Measurements from ENCODE around the gene KIF5A.
"Not testable (repeated sequence)": the region's sequence is repeated elsewhere in the genome, so short reads cannot be mapped to it uniquely, and the experiment has no call there.

The KIF5A gene

GRCh38 chr12:57517187-57517586 lies 32.7 kb upstream of the KIF5A start:
- peaks cover 26% of the 10 kb centered on the region for H3K4me1 ChIP-seq (ENCODE audit: low read length)
- no peak overlapping the region for H3K27ac ChIP-seq (ENCODE audit: low read length)

GRCh38 chr12:57517718-57518117 lies 32.1 kb upstream of the KIF5A start:
- not testable (repeated sequence) for H3K9ac ChIP-seq (ENCODE audit: low read length); H3K4me2 ChIP-seq (ENCODE audit: low read length); H2AFZ ChIP-seq (ENCODE audit: low read depth, low read length); H3K27ac ChIP-seq (ENCODE audit: low read length); H3K27me3 ChIP-seq (ENCODE audit: low read depth, low read length); H3K9me3 ChIP-seq (ENCODE audit: insufficient read depth, low read length); H3K4me3 ChIP-seq (ENCODE audit: low read length)
- H4K20me1 ChIP-seq (ENCODE audit: insufficient read depth, low read length): peaks cover 25% of the 10 kb centered on the region
- peaks cover 26% of the 10 kb centered on the region for H3K4me1 ChIP-seq (ENCODE audit: low read length)
- peaks cover 55% of the 10 kb centered on the region for H3K36me3 ChIP-seq (replicated peaks; ENCODE audit: low read depth, low read length)
- H3K79me2 ChIP-seq (ENCODE audit: low read length): peaks cover 25% of the 10 kb centered on the region

More at GRCh38 chr12:57517187-57517586, 32.7 kb upstream of the KIF5A start:
- Histone ChIP-seq H3K4me2 (ENCODE audit: low read length) (no peak overlapping the region), H3K36me3 (replicated peaks; ENCODE audit: low read depth, low read length) (peaks cover 59% of the 10 kb centered on the region), H3K27me3 (ENCODE audit: low read depth, low read length) (no peaks in the 10 kb centered on the region), H2AFZ (ENCODE audit: low read depth, low read length) (no peak overlapping the region), H3K4me3 (ENCODE audit: low read length) (no peak overlapping the region), H4K20me1 (ENCODE audit: insufficient read depth, low read length) (peaks cover 25% of the 10 kb centered on the region), H3K79me2 (ENCODE audit: low read length) (peaks cover 25% of the 10 kb centered on the region), H3K9me3 (ENCODE audit: insufficient read depth, low read length) (no peaks in the 10 kb centered on the region), H3K9ac (ENCODE audit: low read length) (no peak overlapping the region)
- TF ChIP-seq, protein P1, sequence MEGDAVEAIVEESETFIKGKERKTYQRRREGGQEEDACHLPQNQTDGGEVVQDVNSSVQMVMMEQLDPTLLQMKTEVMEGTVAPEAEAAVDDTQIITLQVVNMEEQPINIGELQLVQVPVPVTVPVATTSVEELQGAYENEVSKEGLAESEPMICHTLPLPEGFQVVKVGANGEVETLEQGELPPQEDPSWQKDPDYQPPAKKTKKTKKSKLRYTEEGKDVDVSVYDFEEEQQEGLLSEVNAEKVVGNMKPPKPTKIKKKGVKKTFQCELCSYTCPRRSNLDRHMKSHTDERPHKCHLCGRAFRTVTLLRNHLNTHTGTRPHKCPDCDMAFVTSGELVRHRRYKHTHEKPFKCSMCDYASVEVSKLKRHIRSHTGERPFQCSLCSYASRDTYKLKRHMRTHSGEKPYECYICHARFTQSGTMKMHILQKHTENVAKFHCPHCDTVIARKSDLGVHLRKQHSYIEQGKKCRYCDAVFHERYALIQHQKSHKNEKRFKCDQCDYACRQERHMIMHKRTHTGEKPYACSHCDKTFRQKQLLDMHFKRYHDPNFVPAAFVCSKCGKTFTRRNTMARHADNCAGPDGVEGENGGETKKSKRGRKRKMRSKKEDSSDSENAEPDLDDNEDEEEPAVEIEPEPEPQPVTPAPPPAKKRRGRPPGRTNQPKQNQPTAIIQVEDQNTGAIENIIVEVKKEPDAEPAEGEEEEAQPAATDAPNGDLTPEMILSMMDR (IDR thresholded peaks at IDR 0.05; ENCODE audit: low read depth, low read length): no peak
- no peak for TF ChIP-seq EZH2phosphoT487 (IDR thresholded peaks at IDR 0.05; ENCODE audit: low read depth)

DNA sequence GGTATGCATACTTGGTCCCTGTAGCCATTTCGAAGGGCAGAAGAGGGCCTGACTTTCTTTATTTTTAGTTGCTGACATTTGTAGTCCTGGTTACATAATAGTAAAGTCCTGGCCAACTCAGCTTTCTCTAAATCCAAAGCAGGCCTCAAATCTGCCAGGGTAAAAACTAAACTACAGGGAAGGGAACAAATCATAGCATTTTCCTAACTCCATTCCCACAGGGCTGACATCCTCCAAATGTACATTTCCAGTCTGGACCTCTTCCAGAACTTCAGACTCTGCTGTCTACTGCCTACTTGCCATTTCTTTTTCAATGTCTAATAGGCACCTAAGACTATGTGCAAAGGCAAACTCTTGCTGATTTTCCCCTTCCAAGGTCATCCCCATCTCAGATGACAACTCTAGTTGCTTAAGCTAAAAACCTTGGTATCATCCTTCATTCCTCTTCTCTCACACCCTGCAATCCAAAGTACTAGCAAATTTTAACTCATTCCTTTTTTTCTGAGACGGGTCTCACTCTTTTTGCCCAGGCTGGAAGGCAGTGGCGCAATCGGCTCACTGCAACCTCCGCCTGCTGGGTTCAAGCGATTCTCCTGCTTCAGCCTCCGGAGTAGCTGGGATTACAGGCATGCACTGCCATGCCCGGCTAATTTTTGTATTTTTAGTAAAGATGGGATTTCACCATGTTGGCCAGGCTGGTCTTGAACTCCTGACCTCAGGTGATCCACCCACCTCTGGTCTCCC lies 31.5 kb upstream of the KIF5A start:
- Histone ChIP-seq H3K79me2 (ENCODE audit: low read length) (peaks cover 28% of the 10 kb centered on the region), H3K27ac (ENCODE audit: low read length) (no peak overlapping the region), H3K9me3 (ENCODE audit: insufficient read depth, low read length) (no peaks in the 10 kb centered on the region), H3K4me2 (ENCODE audit: low read length) (no peak overlapping the region), H3K4me3 (ENCODE audit: low read length) (no peak overlapping the region), H3K27me3 (ENCODE audit: low read depth, low read length) (no peaks in the 10 kb centered on the region), H3K9ac (ENCODE audit: low read length) (no peak overlapping the region), H3K36me3 (replicated peaks; ENCODE audit: low read depth, low read length) (peaks cover 51% of the 10 kb centered on the region), H3K4me1 (ENCODE audit: low read length) (peaks cover 27% of the 10 kb centered on the region), H4K20me1 (ENCODE audit: insufficient read depth, low read length) (peaks cover 26% of the 10 kb centered on the region), H2AFZ (ENCODE audit: low read depth, low read length) (no peak overlapping the region)
- TF ChIP-seq, protein P1 (IDR thresholded peaks at IDR 0.05; ENCODE audit: low read depth, low read length): no peak
- TF ChIP-seq EZH2phosphoT487 (IDR thresholded peaks at IDR 0.05; ENCODE audit: low read depth): no peak

DNA sequence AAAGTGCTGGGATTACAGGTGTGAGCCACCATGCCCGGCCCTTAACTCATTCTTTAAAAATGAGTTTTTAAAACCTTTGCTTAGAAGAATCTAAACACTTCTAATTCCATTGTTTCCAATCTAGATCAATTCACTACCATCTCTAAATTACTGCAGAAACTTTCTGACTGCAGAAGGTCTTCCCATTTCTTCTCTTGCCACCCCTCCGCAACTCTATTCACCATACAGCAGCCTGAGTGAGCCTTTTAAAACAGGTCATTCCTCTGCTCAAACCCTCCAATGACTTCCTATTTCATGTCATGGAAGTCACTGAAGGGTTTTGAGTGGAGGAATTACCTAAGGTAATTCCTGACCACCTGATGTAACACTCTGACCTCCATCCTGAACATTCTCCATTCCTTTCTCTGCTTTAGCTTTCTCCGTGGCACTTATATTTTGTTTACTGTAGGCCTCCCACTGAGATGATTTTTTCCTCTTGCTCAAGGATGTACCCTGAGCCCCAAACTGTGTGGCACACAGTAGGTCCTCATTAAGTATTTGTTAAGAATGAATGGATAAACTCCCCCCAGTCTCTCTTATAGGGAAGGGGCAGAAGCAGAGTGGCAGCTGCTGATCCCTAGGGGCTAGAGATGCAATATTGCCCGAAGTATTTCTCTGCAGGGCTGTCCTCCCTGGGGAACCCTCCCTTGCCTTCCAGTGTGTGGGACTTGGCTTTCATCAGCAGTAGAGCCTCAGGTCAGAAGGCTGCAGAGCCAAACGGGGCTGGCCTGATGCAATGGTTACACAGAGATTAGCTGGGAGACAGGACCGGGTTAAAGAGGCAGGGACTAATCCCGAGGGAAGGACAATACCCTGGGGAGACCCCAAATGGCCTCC lies 30.7 kb upstream of the KIF5A start:
- H3K27me3 ChIP-seq (ENCODE audit: low read depth, low read length): no peaks in the 10 kb centered on the region
- H3K9ac ChIP-seq (ENCODE audit: low read length): peak overlapping the region; percentile 96
- peak overlapping the region; percentile 87 for H3K4me2 ChIP-seq (ENCODE audit: low read length)
- peaks cover 34% of the 10 kb centered on the region for H4K20me1 ChIP-seq (ENCODE audit: insufficient read depth, low read length)
- H3K9me3 ChIP-seq (ENCODE audit: insufficient read depth, low read length): no peaks in the 10 kb centered on the region
- H3K4me3 ChIP-seq (ENCODE audit: low read length): peak overlapping the region; percentile 90
- peak overlapping the region; percentile 87 for H3K27ac ChIP-seq (ENCODE audit: low read length)
- H3K36me3 ChIP-seq (replicated peaks; ENCODE audit: low read depth, low read length): peaks cover 51% of the 10 kb centered on the region
- H2AFZ ChIP-seq (ENCODE audit: low read depth, low read length): no peak overlapping the region
- H3K79me2 ChIP-seq (ENCODE audit: low read length): peaks cover 36% of the 10 kb centered on the region
- TF ChIP-seq, protein P1 (IDR thresholded peaks at IDR 0.05; ENCODE audit: low read depth, low read length): no peak
- no peak for TF ChIP-seq EZH2phosphoT487 (IDR thresholded peaks at IDR 0.05; ENCODE audit: low read depth)
- peaks cover 35% of the 10 kb centered on the region for H3K4me1 ChIP-seq (ENCODE audit: low read length)

Measured in OCI-LY3 (cell line).